Hepatocyte (in vitro differentiated cells): Measurements from ENCODE around the gene RTCB. TPM values are rescaled to one million over a fixed set of nuclear protein-coding genes. Genes with fewer than 3 reads are reported as not detected.

Source experiments
- DNase-seq: peaks from one replicate; pipeline ENCODE4 v3.0.0-alpha.2; 2016; ENCODE audit warnings: low spot score
- H2AFZ ChIP-seq: fragments of 200-600 bp; sonication (generic); 2 replicates; pipeline ENCODE4 v1.6.0; 2016; ENCODE audit warnings: antibody characterized with exemption, mild to moderate bottlenecking
- H3K27ac ChIP-seq: fragments of 200-600 bp; sonication (generic); 2 replicates; pipeline ENCODE4 v1.5.1; 2016; ENCODE audit warnings: mild to moderate bottlenecking
- H3K27me3 ChIP-seq: fragments of 200-600 bp; sonication (generic); 2 replicates; pipeline ENCODE4 v1.6.1; 2016
- H3K36me3 ChIP-seq: fragments of 200-600 bp; sonication (generic); replicated peaks from 2 replicates; pipeline ENCODE4 v1.5.1; 2016; ENCODE audit warnings: low read depth; ENCODE audit not compliant: insufficient read depth
- H3K4me1 ChIP-seq: fragments of 200-600 bp; sonication (generic); 2 replicates; pipeline ENCODE4 v1.5.1; 2016; ENCODE audit warnings: mild to moderate bottlenecking, moderate library complexity; ENCODE audit not compliant: insufficient read depth
- H3K4me2 ChIP-seq: fragments of 200-600 bp; sonication (generic); 2 replicates; pipeline ENCODE4 v1.6.0; 2016
- H3K4me3 ChIP-seq: fragments of 200-600 bp; sonication (generic); 2 replicates; pipeline ENCODE4 v1.5.1; 2016; ENCODE audit warnings: mild to moderate bottlenecking
- H3K79me2 ChIP-seq: fragments of 200-600 bp; sonication (generic); 2 replicates; pipeline ENCODE4 v1.6.0; 2017; ENCODE audit warnings: mild to moderate bottlenecking
- H3K9me2 ChIP-seq: fragments of 200-600 bp; sonication (generic); replicated peaks from 2 replicates; pipeline ENCODE4 v1.6.0; 2017; ENCODE audit warnings: mild to moderate bottlenecking; ENCODE audit not compliant: insufficient read depth
- H3K9me3 ChIP-seq: fragments of 200-600 bp; sonication (generic); 2 replicates; pipeline ENCODE4 v1.5.1; 2016; ENCODE audit warnings: low read depth, mild to moderate bottlenecking
- H4K20me1 ChIP-seq: fragments of 200-600 bp; sonication (generic); 2 replicates; pipeline ENCODE4 v1.6.0; 2016; ENCODE audit warnings: mild to moderate bottlenecking; ENCODE audit not compliant: insufficient read depth, poor library complexity, severe bottlenecking
- CTCF ChIP-seq: fragments of 200-600 bp; sonication (generic); IDR thresholded peaks from 2 replicates; pipeline ENCODE4 v1.5.1; 2016; ENCODE audit warnings: antibody characterized with exemption, mild to moderate bottlenecking; ENCODE audit not compliant: poor library complexity
- EZH2 ChIP-seq: fragments of 200-600 bp; sonication (generic); IDR thresholded peaks from 2 replicates; pipeline ENCODE4 v1.6.1; 2016; ENCODE audit warnings: antibody characterized with exemption, mild to moderate bottlenecking, borderline replicate concordance
- EZH2phosphoT487 ChIP-seq: fragments of 200-600 bp; sonication (generic); IDR thresholded peaks from one replicate; pipeline ENCODE4 v1.6.1; 2018; ENCODE audit warnings: antibody characterized with exemption, mild to moderate bottlenecking, low read depth, moderate library complexity; ENCODE audit not compliant: unreplicated experiment, severe bottlenecking
- WGBS: methylation state at CpG from one replicate; pipeline ENCODE4 v1.1.6; 2016; ENCODE audit warnings: low lambda C conversion rate; ENCODE audit errors: missing lambda C conversion rate; 5-methylcytosine and 5-hydroxymethylcytosine counted together
- polyA plus RNA-seq: library from polyadenylated mRNA; unstranded; fragments of >200 nt; fragmentation: Nextera tagmentation; extraction: Ambion mirVana; gene quantifications from 2 replicates; pipeline ENCODE4 v1.2.1, GENCODE V29; 2016
- small RNA-seq: library from RNA; depleted of rRNA; stranded (forward); fragments of <200 nt; gene quantifications from one replicate; pipeline ENCODE3, GENCODE V24; 2014
- total RNA-seq: library from RNA; depleted of rRNA; stranded (reverse); fragments of >200 nt; gene quantifications from 2 replicates; pipeline ENCODE4 v1.2.3, GENCODE V29; 2014

RTCB gene
- total and polyA plus RNA-seq, 2 experiments from 2014 or later: 80.3 to 95.6 TPM

- no peaks in the 10 kb centered on the region for H3K79me2 ChIP-seq
- no peaks in the 10 kb centered on the region for H3K36me3 ChIP-seq
- DNase-seq: no peak
- no peak overlapping the region for H2AFZ ChIP-seq
- peaks cover 5% of the 10 kb centered on the region for H3K27me3 ChIP-seq
- H3K9me3 ChIP-seq: no peaks in the 10 kb centered on the region
- H3K4me2 ChIP-seq: no peak overlapping the region
- H3K27ac ChIP-seq: no peak overlapping the region
- TF ChIP-seq CTCF (no peak), EZH2phosphoT487 (no peak), EZH2 (no peak)
- no peaks in the 10 kb centered on the region for H3K4me1 ChIP-seq
- H4K20me1 ChIP-seq: no peaks in the 10 kb centered on the region
- no peak overlapping the region for H3K4me3 ChIP-seq
- WGBS: 87% methylated on average over 23 of the region's 23 CpGs
- no peaks in the 10 kb centered on the region for H3K9me2 ChIP-seq
Measured at GRCh38 chr22:32339190-32340012, 72.6 kb downstream of the RTCB start.

DNA sequence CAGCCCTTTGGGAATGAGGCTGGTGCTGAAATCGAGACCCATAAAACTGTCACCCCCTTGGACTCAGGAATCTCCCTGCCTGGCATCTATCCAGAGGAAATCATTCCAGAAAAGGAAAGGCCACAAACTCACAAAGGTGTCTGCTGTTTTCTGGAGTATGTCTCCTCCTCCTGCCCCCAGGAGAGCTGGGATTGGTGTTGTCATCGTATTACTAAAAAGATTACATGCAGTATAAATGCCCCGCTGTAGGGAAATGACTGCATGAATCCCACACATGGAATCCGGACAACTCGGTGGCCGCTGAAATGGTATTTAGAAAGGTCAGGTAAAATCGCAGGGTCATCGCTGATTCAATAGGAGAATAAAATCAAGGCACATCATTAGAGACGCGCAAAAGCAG, 73.3 kb downstream of the RTCB start:
- Histone ChIP-seq H4K20me1 (no peaks in the 10 kb centered on the region), H3K79me2 (no peaks in the 10 kb centered on the region), H3K9me2 (no peaks in the 10 kb centered on the region), H3K9me3 (no peaks in the 10 kb centered on the region), H3K36me3 (no peaks in the 10 kb centered on the region), H3K27me3 (peaks cover 5% of the 10 kb centered on the region), H3K27ac (no peak overlapping the region), H2AFZ (no peak overlapping the region), H3K4me1 (no peaks in the 10 kb centered on the region), H3K4me3 (no peak overlapping the region), H3K4me2 (no peak overlapping the region)
- TF ChIP-seq CTCF (no peak), EZH2phosphoT487 (no peak), EZH2 (no peak)
- no peak for DNase-seq
- WGBS: 88% methylated on average over 10 of the region's 10 CpGs

Small RNA genes lying within 50 kb of the gene (small RNA-seq; reads per million reads assigned to genes)
- not detected for gene AL021937.2
- gene IGLVIVOR22-2: not detected
- gene RF02171: not detected
- gene RF02172: not detected

Other genes starting within 250 kb of the RTCB start
- 0.48 and 0.97 TPM in 2 replicates for gene RFPL2, start 207.2 kb downstream of the RTCB start, total RNA-seq
- gene RFPL2, start 207.2 kb downstream of the RTCB start, polyA plus RNA-seq: 0.62 TPM in 1 of 2 replicates, not detected in the other
- gene SLC5A4, start 156.9 kb downstream of the RTCB start, total RNA-seq: 0.47 TPM in 1 of 2 replicates, not detected in the other
- gene SLC5A4, start 156.9 kb downstream of the RTCB start, polyA plus RNA-seq: 0.07 TPM in 1 of 2 replicates, not detected in the other
- not detected in 2 replicates for gene RFPL3, start 54.4 kb downstream of the RTCB start, total RNA-seq
- gene RFPL3, start 54.4 kb downstream of the RTCB start, polyA plus RNA-seq: not detected in 2 replicates
- not detected in 2 replicates for gene BPIFC, start 52.2 kb upstream of the RTCB start, total RNA-seq
- not detected in 2 replicates for gene BPIFC, start 52.2 kb upstream of the RTCB start, polyA plus RNA-seq
- gene FBXO7, start 62.6 kb upstream of the RTCB start, total RNA-seq: 82.7 and 91.3 TPM in 2 replicates
- 92.5 and 94.2 TPM in 2 replicates for gene FBXO7, start 62.6 kb upstream of the RTCB start, polyA plus RNA-seq